DND-41 (cell line): Measurements from ENCODE around the gene KLRF2.
"Not testable (repeated sequence)": the region's sequence is repeated elsewhere in the genome, so short reads cannot be mapped to it uniquely, and the experiment has no call there.

Experiments used
- CTCF ChIP-seq: IDR thresholded peaks from 2 replicates; pipeline ENCODE4 v1.5.1; 2012; ENCODE audit warnings: borderline replicate concordance, low read length, moderate library complexity, mild to moderate bottlenecking; ENCODE audit not compliant: poor library complexity, severe bottlenecking; ENCODE audit errors: extremely low read depth
- EZH2 ChIP-seq: IDR thresholded peaks from 3 replicates; pipeline ENCODE4 v1.6.1; 2012; ENCODE audit warnings: borderline replicate concordance, low read depth, mild to moderate bottlenecking, moderate library complexity, low read length, inconsistent platforms; ENCODE audit not compliant: severe bottlenecking

- not testable (repeated sequence) for TF ChIP-seq CTCF, EZH2
These were observed 5.2 kb upstream of the KLRF2 start for GRCh38 chr12:9876120-9876519.
